ENCODE results near the gene PLXNC1. TPM values are rescaled to one million over a fixed set of nuclear protein-coding genes. Genes with fewer than 3 reads are reported as not detected.
A peak's percentile ranks its signal among the peaks of the same experiment; 100 is the strongest.

PLXNC1 gene
- total and polyA plus RNA-seq, 9 donors = 8.2 to 33.7 (median 17.5) TPM

DNA sequence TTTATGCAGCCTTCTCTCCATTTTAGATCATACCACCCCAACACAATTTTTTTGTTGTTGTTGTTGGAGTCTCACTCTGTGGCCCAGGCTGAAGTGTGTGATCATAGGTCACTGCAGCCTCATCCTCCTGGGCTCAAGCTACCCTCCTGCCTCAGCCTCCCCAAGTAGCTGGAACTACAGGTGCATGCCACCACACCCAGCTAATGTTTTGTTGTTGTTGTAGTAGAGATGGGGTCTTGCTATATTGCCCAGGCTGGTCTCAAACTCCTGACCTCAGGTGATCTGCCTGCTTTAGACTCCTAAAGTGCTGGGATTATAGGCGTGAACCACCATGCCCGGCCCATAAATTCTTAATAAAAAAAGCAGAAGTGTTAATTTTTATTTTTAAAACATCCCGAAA, 111.6 kb downstream of the PLXNC1 start:
- Histone ChIP-seq H3K27ac (no peak overlapping the region), H3K4me1 (ENCODE audit: insufficient read depth) (peaks cover 12% of the 10 kb centered on the region), H3K9me3 (no peaks in the 10 kb centered on the region), H3K27me3 (no peaks in the 10 kb centered on the region), H3K36me3 (no peaks in the 10 kb centered on the region), H3K4me3 (no peak overlapping the region)
- intact Hi-C loops (cut with DNase I) = loop anchor here in 2 of 4 donors (5.0 kb wide), 1 partner anchor 113 kb away; the partner anchor contains the start of gene PLXNC1 (in 2 of the 2)
- TF ChIP-seq, protein P1, sequence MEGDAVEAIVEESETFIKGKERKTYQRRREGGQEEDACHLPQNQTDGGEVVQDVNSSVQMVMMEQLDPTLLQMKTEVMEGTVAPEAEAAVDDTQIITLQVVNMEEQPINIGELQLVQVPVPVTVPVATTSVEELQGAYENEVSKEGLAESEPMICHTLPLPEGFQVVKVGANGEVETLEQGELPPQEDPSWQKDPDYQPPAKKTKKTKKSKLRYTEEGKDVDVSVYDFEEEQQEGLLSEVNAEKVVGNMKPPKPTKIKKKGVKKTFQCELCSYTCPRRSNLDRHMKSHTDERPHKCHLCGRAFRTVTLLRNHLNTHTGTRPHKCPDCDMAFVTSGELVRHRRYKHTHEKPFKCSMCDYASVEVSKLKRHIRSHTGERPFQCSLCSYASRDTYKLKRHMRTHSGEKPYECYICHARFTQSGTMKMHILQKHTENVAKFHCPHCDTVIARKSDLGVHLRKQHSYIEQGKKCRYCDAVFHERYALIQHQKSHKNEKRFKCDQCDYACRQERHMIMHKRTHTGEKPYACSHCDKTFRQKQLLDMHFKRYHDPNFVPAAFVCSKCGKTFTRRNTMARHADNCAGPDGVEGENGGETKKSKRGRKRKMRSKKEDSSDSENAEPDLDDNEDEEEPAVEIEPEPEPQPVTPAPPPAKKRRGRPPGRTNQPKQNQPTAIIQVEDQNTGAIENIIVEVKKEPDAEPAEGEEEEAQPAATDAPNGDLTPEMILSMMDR (IDR thresholded peaks at IDR 0.05) = no peak
- 86 to 98% (median 94%) methylated on average over 3 of the region's 3 CpGs for WGBS, 3 donors
- no peak for DNase-seq

DNA sequence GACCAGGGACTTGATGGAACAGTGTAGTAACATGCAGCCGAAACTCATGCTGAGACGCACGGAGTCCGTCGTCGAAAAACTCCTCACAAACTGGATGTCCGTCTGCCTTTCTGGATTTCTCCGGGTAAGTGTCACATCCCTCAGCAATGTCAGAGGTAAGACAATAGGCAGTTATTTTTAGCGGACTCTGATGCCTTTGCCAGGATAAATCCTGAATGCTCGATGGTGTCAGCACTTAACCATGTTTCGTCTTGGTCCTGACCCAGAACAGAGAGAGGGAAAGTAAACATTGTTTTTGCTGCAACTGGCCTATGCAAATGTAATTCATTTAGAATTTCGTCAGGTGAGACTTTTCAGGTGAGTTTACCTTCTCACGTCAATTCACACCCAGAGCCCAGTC, 112.3 kb downstream of the PLXNC1 start:
- Histone ChIP-seq H3K27ac (no peak overlapping the region), H3K4me1 (ENCODE audit: insufficient read depth) (peaks cover 12% of the 10 kb centered on the region)
- intact Hi-C loops (cut with DNase I) = loop anchor here in 2 of 4 donors (5.0 kb wide), 1 partner anchor 113 kb away; the partner anchor contains the start of gene PLXNC1 (in 2 of the 2)

DNA sequence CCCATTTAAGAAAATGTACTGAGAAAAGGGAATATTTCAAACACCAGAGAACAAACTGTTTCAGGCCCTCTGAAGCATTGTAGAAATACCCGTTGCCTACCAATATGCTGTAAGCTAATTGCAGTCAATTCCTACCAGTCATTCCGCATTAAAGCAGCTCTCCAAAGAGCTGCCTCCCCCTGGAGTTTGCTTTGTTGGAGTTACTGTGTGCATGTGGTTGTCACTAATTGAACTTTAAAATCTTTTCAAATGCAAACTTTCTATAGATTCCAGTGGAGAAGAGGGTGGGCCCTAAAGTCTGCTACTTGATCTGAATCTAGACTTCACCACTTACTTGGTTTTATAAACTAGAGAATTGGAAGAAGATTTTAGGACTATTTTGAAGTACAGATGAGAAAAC, 112.7 kb downstream of the PLXNC1 start:
- TF ChIP-seq, protein P1 (IDR thresholded peaks at IDR 0.05) = no peak
- TF ChIP-seq EP300 (IDR thresholded peaks at IDR 0.05) = no peak
- no peak for TF ChIP-seq POLR2A (IDR thresholded peaks at IDR 0.05)

More for the DNA sequence above, 112.3 kb downstream of the PLXNC1 start:
- no peaks in the 10 kb centered on the region for H3K36me3 ChIP-seq
- no peaks in the 10 kb centered on the region for H3K27me3 ChIP-seq
- TF ChIP-seq POLR2A (IDR thresholded peaks at IDR 0.05) (no peak), EP300 (IDR thresholded peaks at IDR 0.05) (no peak)
- TF ChIP-seq, protein P1 (IDR thresholded peaks at IDR 0.05) = no peak
- no peak overlapping the region for H3K4me3 ChIP-seq
- H3K9me3 ChIP-seq = no peaks in the 10 kb centered on the region
- no peak for DNase-seq
- 88 to 93% (median 89%) methylated on average over 13 of the region's 13 CpGs for WGBS, 3 donors

DNA sequence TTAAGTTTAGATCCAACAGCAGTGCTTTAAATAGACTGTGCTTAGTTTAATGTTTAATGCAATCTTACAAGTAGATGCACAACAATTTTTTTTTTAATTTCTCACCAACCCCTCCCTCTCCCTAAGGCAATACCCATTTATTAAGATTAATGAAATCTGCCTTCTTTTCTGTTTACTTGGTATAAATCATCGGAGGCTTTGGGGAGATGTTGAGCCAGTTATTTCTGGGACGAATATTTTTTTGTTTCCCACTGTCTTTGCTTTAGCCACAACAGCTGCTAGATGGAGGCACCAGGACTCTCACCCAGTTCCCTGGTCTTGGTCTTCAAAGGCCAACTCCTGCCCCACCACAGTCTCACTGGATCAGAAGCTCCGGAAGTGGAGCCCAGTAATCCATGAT, 113.4 kb downstream of the PLXNC1 start:
- WGBS, 3 donors = 5 to 8% (median 7%) methylated on average over 3 of the region's 3 CpGs

More for the DNA sequence above, 112.7 kb downstream of the PLXNC1 start:
- no peak for DNase-seq
- peak overlapping the region in 1 of 2 donors; percentile 82 for H3K27ac ChIP-seq
- no peaks in the 10 kb centered on the region for H3K9me3 ChIP-seq
- peaks cover 10% of the 10 kb centered on the region for H3K4me1 ChIP-seq (ENCODE audit: insufficient read depth)
- intact Hi-C loops (cut with DNase I) = loop anchor here in 2 of 4 donors (5.0 kb wide), 1 partner anchor 114 kb away; the partner anchor contains the start of gene PLXNC1 (in 2 of the 2)
- H3K36me3 ChIP-seq = no peaks in the 10 kb centered on the region
- H3K27me3 ChIP-seq = no peaks in the 10 kb centered on the region
- WGBS, 3 donors = 83 to 93% (median 87%) methylated on average over 2 of the region's 2 CpGs
- H3K4me3 ChIP-seq = no peak overlapping the region

More for the DNA sequence above, 113.4 kb downstream of the PLXNC1 start:
- Histone ChIP-seq H3K4me1 (ENCODE audit: insufficient read depth) (peaks cover 10% of the 10 kb centered on the region), H3K36me3 (no peaks in the 10 kb centered on the region), H3K27ac (peak overlapping the region in 1 of 2 donors; percentile 82), H3K27me3 (no peaks in the 10 kb centered on the region), H3K4me3 (peak overlapping the region; percentile 56), H3K9me3 (no peaks in the 10 kb centered on the region)
- no peak for DNase-seq
- intact Hi-C loops (cut with DNase I) = loop anchor here in 2 of 4 donors (5.0 kb wide), 1 partner anchor 114 kb away; the partner anchor contains the start of gene PLXNC1 (in 2 of the 2)
- TF ChIP-seq, protein P1 (IDR thresholded peaks at IDR 0.05) = no peak
- no peak for TF ChIP-seq EP300 (IDR thresholded peaks at IDR 0.05)
- no peak for TF ChIP-seq POLR2A (IDR thresholded peaks at IDR 0.05)
